K562 (cell line): ENCODE data around the gene GPALPP1. TPM values are rescaled to one million over a fixed set of nuclear protein-coding genes. Genes with fewer than 3 reads are reported as not detected.
A peak's percentile ranks its signal among the peaks of the same experiment; 100 is the strongest.

ENCODE experiments used
- ATAC-seq: fragments of 200-7000 bp; cut with Tn5 transposase; 3 replicates; pipeline ENCODE4 v1.9.1; 2020; ENCODE audit warnings: moderate library complexity
- BruUV-seq: library from RNA; stranded (reverse); fragments of 400-500 nt; replicated peaks from 2 replicates; lab custom pipeline; 2021; lab: Mats Ljungman, UMichigan
- CTCF ChIA-PET: fragments of 300-600 bp; formaldehyde crosslinking; extraction: SDS; loops from one replicate; lab custom pipeline; 2021; ENCODE audit warnings: low intra/inter-chr PET ratio; lab: Yijun Ruan, JAX
- POLR2A ChIA-PET: fragments of 300-600, 350-650 bp; sonication (Branson Sonifier 250); formaldehyde crosslinking; extraction: SDS; loops from one replicate; lab custom pipeline; 2021; ENCODE audit warnings: antibody characterized with exemption, inconsistent platforms; lab: Yijun Ruan, JAX
- DNase-seq, 4 experiments: peaks; one replicate each; pipeline versions ENCODE4 v3.0.0 to v3.0.0-alpha.2; 2011 to 2018; ENCODE audit warnings: low spot score in 3 of 4, mixed read lengths in 3 of 4; ENCODE audit errors: extremely low read depth in 1 of 4
- FAIRE-seq: peaks from 2 replicates; lab custom pipeline; 2011; peaks lifted over from hg19 to GRCh38; lab: Jason Lieb, UNC
- H2AFZ ChIP-seq: 2 replicates; pipeline ENCODE4 v1.6.0; 2011; ENCODE audit warnings: low read depth, low read length, control low read depth, inconsistent platforms
- H3K27ac ChIP-seq: fragments of 200-600 bp; 3 replicates; pipeline ENCODE4 v1.8.0; 2011; ENCODE audit warnings: low read depth, mild to moderate bottlenecking, control low read depth, inconsistent platforms, low read length, moderate library complexity, mixed read lengths; ENCODE audit errors: extremely low read depth
- H3K27me3 ChIP-seq, 2 experiments: fragments of 300-600 bp in 1 of 2; 2 replicates in 1 of 2; 3 replicates in 1 of 2; pipeline versions ENCODE4 v1.6.0 to v1.8.0; 2011; ENCODE audit warnings: inconsistent platforms in 2 of 2, low read length in 2 of 2, mild to moderate bottlenecking in 1 of 2, mixed read lengths in 1 of 2, moderate library complexity in 1 of 2; ENCODE audit not compliant: control insufficient read depth in 2 of 2, insufficient read depth in 2 of 2
- H3K36me3 ChIP-seq: fragments of 300-600 bp; 3 replicates; pipeline ENCODE4 v1.8.0; 2011; ENCODE audit warnings: mild to moderate bottlenecking, low read length, inconsistent platforms; ENCODE audit not compliant: control insufficient read depth, insufficient read depth
- H3K4me1 ChIP-seq, 2 experiments: fragments of 200-600 bp in 1 of 2; replicated peaks in 1 of 2; 2 replicates in 1 of 2; 3 replicates in 1 of 2; pipeline versions ENCODE4 v1.5.1 to v1.8.0; 2011; ENCODE audit warnings: inconsistent platforms in 2 of 2, low read length in 2 of 2, mild to moderate bottlenecking in 1 of 2, mixed read lengths in 1 of 2, moderate library complexity in 1 of 2; ENCODE audit not compliant: control insufficient read depth in 2 of 2, insufficient read depth in 2 of 2
- H3K4me2 ChIP-seq: 2 replicates; pipeline ENCODE4 v1.6.1; 2011; ENCODE audit warnings: low read length, control low read depth, inconsistent platforms, mixed read lengths; ENCODE audit not compliant: insufficient read depth
- H3K4me3 ChIP-seq: fragments of 200-600 bp; sonication (generic), shearing (Covaris generic); 2 replicates; pipeline ENCODE4 v1.5.1; 2016; ENCODE audit warnings: control low read depth, inconsistent platforms
- H3K79me2 ChIP-seq: fragments of 200-600 bp; 3 replicates; pipeline ENCODE4 v1.8.0; 2011; ENCODE audit warnings: low read length, inconsistent platforms; ENCODE audit not compliant: control insufficient read depth, insufficient read depth
- H3K9ac ChIP-seq, 2 experiments: 2 replicates each; pipeline versions ENCODE4 v1.6.0 to v1.6.1; 2011; ENCODE audit warnings: low read depth in 2 of 2, low read length in 2 of 2, control low read depth in 1 of 2, inconsistent platforms in 1 of 2, mild to moderate bottlenecking in 1 of 2, mixed read lengths in 1 of 2; ENCODE audit not compliant: insufficient read depth in 1 of 2
- H3K9me1 ChIP-seq: one replicate; pipeline ENCODE4 v1.6.0; 2011; ENCODE audit warnings: inconsistent platforms, mild to moderate bottlenecking, low read length, moderate library complexity; ENCODE audit not compliant: control insufficient read depth, insufficient read depth
- H3K9me3 ChIP-seq: replicated peaks from 2 replicates; pipeline ENCODE4 v1.5.1; 2011; ENCODE audit warnings: low read depth, low read length, inconsistent platforms; ENCODE audit not compliant: control insufficient read depth, insufficient read depth
- H4K20me1 ChIP-seq: replicated peaks from 2 replicates; pipeline ENCODE4 v1.6.1; 2011; ENCODE audit warnings: low read length, inconsistent platforms, mixed read lengths; ENCODE audit not compliant: control insufficient read depth, insufficient read depth
- HCFC1 ChIP-seq: IDR thresholded peaks from 2 replicates; pipeline ENCODE4 v1.6.1; 2012; ENCODE audit warnings: low read depth, low read length, improper control_type of control experiment
- JUND ChIP-seq, 2 experiments: IDR thresholded peaks; 2 replicates in 1 of 2; 3 replicates in 1 of 2; pipeline ENCODE4 v1.6.1; 2011; ENCODE audit warnings: borderline replicate concordance in 2 of 2, low read depth in 2 of 2, low read length in 2 of 2, improper control_type of control experiment in 1 of 2, missing biosample characterization in 1 of 2, missing genetic modification characterization in 1 of 2, missing genetic modification reagents in 1 of 2
- L3MBTL2 ChIP-seq: fragments of 450-650 bp; IDR thresholded peaks from 2 replicates; pipeline ENCODE4 v1.6.1; 2016; ENCODE audit warnings: mild to moderate bottlenecking, moderate library complexity
- PHTF2 ChIP-seq: fragments of 250-450 bp; sonication (Bioruptor Pico); IDR thresholded peaks from 2 replicates; pipeline ENCODE4 v1.5.0; 2021; ENCODE audit warnings: mild to moderate bottlenecking
- RAD51 ChIP-seq: fragments of 450-650 bp; IDR thresholded peaks from 2 replicates; pipeline ENCODE4 v1.7.1; 2016; ENCODE audit warnings: low read depth, mild to moderate bottlenecking, borderline replicate concordance
- RCOR1 ChIP-seq, 2 experiments: IDR thresholded peaks; 2 replicates each; pipeline ENCODE4 v1.6.1; 2012; ENCODE audit warnings: low read depth in 2 of 2, low read length in 2 of 2, borderline replicate concordance in 1 of 2, improper control_type of control experiment in 1 of 2
- ZNF785 ChIP-seq: fragments of 250-450 bp; sonication (Bioruptor Pico); IDR thresholded peaks from 2 replicates; pipeline ENCODE4 v1.4.0; 2020; ENCODE audit warnings: mild to moderate bottlenecking
- WGBS: fragments of 100-300 bp; shearing (Covaris generic); methylation state at CpG from one replicate; pipeline ENCODE4 v1.1.6; 2016; ENCODE audit warnings: low coverage, mixed read lengths; ENCODE audit not compliant: insufficient coverage; ENCODE audit errors: missing lambda C conversion rate; 5-methylcytosine and 5-hydroxymethylcytosine counted together
- in situ Hi-C: fragments of 300-500 bp; cut with MboI; formaldehyde crosslinking; loops from 4 replicates; pipeline ENCODE4 v1.15.0; 2018; ENCODE audit warnings: inconsistent platforms, mixed read lengths
- intact Hi-C: fragments of 100-400 bp; cut with micrococcal nuclease; formaldehyde crosslinking; loops from 2 replicates; pipeline ENCODE4 v1.14.2; 2022
- polyA plus RNA-seq, 8 experiments: library from polyadenylated mRNA; depleted of rRNA in 4 of 8; stranded (reverse) in 5 of 8; unstranded in 3 of 8; fragments of >200 nt; fragmentation: Nextera tagmentation in 2 of 8; fragmentation: Illumina TruSeq in 1 of 8; extraction: Ambion mirVana in 2 of 8; extraction: Trizol in 1 of 8; gene quantifications; 2 replicates each; pipeline versions ENCODE4 v1.2.1 to v1.2.3, GENCODE V29; 2011 to 2014; ENCODE audit warnings: inconsistent platforms in 1 of 8, missing spikeins in 1 of 8
- total RNA-seq, 7 experiments: library from RNA; depleted of rRNA in 6 of 7; stranded (reverse); fragments of >200 nt in 6 of 7; fragmentation: Illumina TruSeq in 2 of 7; extraction: Trizol in 2 of 7; gene quantifications; 2 replicates each; pipeline versions ENCODE4 v1.2.1 to v1.2.3, GENCODE V29; 2011 to 2021; ENCODE audit warnings: low replicate concordance in 1 of 7
- TF ChIP-seq, protein P1 (sequence below): sonication (generic); formaldehyde crosslinking; IDR thresholded peaks from 2 replicates; pipeline ENCODE4 v1.5.0; 2020; ENCODE audit warnings: missing genetic modification reagents
- TF ChIP-seq, protein P2 (sequence below): sonication (generic); formaldehyde crosslinking; IDR thresholded peaks from 2 replicates; pipeline ENCODE4 v1.9.0; 2022; ENCODE audit warnings: mild to moderate bottlenecking, missing genetic modification reagents

Gene GPALPP1
- total and polyA plus RNA-seq, 9 of the 15 experiments (the other 6 are each of a cell fraction or from before 2014, with no cell fraction given), result 8.1 to 22.3 (median 18.5) TPM

DNA sequence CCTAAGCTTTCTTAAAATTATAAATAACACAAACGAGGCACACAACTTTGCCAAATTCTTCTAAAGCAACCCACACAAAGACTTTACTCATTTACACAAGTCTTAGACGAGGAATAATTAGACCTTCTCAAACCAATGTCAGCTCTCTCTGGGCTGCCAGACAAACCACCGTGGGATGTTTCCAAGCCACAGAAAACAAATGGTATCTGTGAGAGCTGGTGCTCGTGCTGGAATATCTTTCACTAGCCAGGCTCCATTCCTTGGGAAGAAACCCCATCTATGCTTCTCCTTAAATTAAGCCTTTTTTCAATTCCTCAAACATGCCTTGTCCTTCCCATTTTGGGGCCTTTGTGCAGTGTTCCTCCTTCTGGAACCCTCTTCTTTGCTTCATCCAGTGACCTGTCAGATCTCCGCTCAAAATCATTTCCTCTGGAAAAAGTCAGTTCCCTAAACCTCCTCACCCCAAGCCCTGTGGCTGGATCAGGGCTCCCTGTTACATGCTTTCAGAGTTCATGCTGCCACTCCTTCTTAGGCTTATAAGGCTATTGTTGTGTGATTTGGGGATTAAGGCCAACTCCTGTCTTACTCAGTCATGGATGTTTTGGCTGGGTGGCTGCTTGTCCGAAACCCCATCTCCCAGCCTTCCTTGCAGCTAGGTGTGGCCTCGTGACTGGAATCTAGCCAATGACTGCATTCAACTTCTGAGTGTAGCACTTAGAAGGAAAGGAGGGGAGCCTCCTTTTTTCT lies 66.7 kb downstream of the GPALPP1 start:
- POLR2A ChIA-PET, result no interaction called here
- WGBS, result 46% methylated on average over 6 of the region's 7 CpGs
- FAIRE-seq (peak; percentile 48), DNase-seq (peak; percentile 9 to 51 (median 22)), ATAC-seq (peak; percentile 84)
- H3K4me1 ChIP-seq, result peaks cover 0 to 5% of the 10 kb centered on the region in 2 experiments; a peak in 1 of 5 replicates
- TF ChIP-seq RAD51 (peak; percentile 72), JUND (IDR thresholded peaks at IDR 0.05; ENCODE audit: borderline replicate concordance, low read depth, low read length) (0 out of 2 replicates have a peak, but pooled peaks have one; percentile 8), JUND (tag; IDR thresholded peaks at IDR 0.05; ENCODE audit: borderline replicate concordance, low read depth, low read length) (no peak), HCFC1 (peak; percentile 45; the same call in 1 of the 2 replicates), L3MBTL2 (0 out of 2 replicates have a peak, but pooled peaks have one; percentile 15), PHTF2 (no peak), RCOR1 (IDR thresholded peaks at IDR 0.05; ENCODE audit: borderline replicate concordance in 1 of 2, low read depth in 2 of 2, low read length in 2 of 2) (0 out of 4 replicates have a peak, but pooled peaks of 1 of the 2 experiments have one; percentile 9), ZNF785 (CRISPR knock-in tag) (no peak)
- TF ChIP-seq, protein P1, sequence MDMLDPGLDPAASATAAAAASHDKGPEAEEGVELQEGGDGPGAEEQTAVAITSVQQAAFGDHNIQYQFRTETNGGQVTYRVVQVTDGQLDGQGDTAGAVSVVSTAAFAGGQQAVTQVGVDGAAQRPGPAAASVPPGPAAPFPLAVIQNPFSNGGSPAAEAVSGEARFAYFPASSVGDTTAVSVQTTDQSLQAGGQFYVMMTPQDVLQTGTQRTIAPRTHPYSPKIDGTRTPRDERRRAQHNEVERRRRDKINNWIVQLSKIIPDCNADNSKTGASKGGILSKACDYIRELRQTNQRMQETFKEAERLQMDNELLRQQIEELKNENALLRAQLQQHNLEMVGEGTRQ (CRISPR knock-in tag), result peak; percentile 90
- TF ChIP-seq, protein P2, sequence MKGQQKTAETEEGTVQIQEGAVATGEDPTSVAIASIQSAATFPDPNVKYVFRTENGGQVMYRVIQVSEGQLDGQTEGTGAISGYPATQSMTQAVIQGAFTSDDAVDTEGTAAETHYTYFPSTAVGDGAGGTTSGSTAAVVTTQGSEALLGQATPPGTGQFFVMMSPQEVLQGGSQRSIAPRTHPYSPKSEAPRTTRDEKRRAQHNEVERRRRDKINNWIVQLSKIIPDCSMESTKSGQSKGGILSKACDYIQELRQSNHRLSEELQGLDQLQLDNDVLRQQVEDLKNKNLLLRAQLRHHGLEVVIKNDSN (CRISPR knock-in tag), result peak; percentile 81
- no peak overlapping the region for H3K4me3 ChIP-seq
- no peak overlapping the region; the same call in 2 of the 3 replicates for H3K27ac ChIP-seq
- no peaks in the 10 kb centered on the region for H3K9me1 ChIP-seq
- CTCF ChIA-PET, result no interaction called here
- peak overlapping the region; percentile 87 for H2AFZ ChIP-seq
- H3K36me3 ChIP-seq, result no peaks in the 10 kb centered on the region
- H3K9me3 ChIP-seq, result no peaks in the 10 kb centered on the region
- H3K9ac ChIP-seq, result no peak overlapping the region; a peak in 1 of 4 replicates
- no TSS peak for BruUV-seq
- peak overlapping the region; percentile 46 for H3K4me2 ChIP-seq
- H3K27me3 ChIP-seq, result no peaks in the 10 kb centered on the region
- H4K20me1 ChIP-seq, result no peaks in the 10 kb centered on the region
- intact Hi-C loops, result no loop called here
- in situ Hi-C loops, result loop anchor here (10.0 kb wide), 1 partner anchor 349 kb away; no protein-coding TSS in a partner anchor
- H3K79me2 ChIP-seq, result no peaks in the 10 kb centered on the region
